ENCODE data around the gene ORC4. TPM values are rescaled to one million over a fixed set of nuclear protein-coding genes. Genes with fewer than 3 reads are reported as not detected.

ORC4 gene
- polyA plus RNA-seq, 1 donor from 2014 or later, result 261 TPM

GRCh38 chr2:148007219-148007900 is 13.2 kb downstream of the ORC4 start:
- H3K9me2 ChIP-seq (ENCODE audit: insufficient read depth, low read length), result no peaks in the 10 kb centered on the region
- peaks cover 7% of the 10 kb centered on the region for H3K9me3 ChIP-seq (ENCODE audit: low read length)
- no peaks in the 10 kb centered on the region for H3F3A ChIP-seq (ENCODE audit: insufficient read depth, low read length, poor library complexity, severe bottlenecking)
- H3K36me3 ChIP-seq (ENCODE audit: insufficient read depth, low read length), result no peaks in the 10 kb centered on the region
- no peaks in the 10 kb centered on the region for H4K20me1 ChIP-seq (ENCODE audit: insufficient read depth)
- no peak overlapping the region for H2AFZ ChIP-seq (ENCODE audit: low read depth, low read length)
- no peak overlapping the region for H3K4me2 ChIP-seq (ENCODE audit: low read length)
- H3K79me2 ChIP-seq (replicated peaks; ENCODE audit: insufficient read depth, low read length), result peaks cover 78% of the 10 kb centered on the region
- no peaks in the 10 kb centered on the region for H3K27me3 ChIP-seq (ENCODE audit: insufficient read depth, low read depth, low read length)
- no peak overlapping the region for H3K9ac ChIP-seq (ENCODE audit: low read length)
- no peak overlapping the region for H3K4me3 ChIP-seq (ENCODE audit: low read length)
- TF ChIP-seq CTCF (IDR thresholded peaks at IDR 0.05; ENCODE audit: poor library complexity, severe bottlenecking) (no peak), SMC3 (conservative IDR thresholded peaks at IDR 0.05; ENCODE audit: poor library complexity) (no peak), RAD21 (conservative IDR thresholded peaks at IDR 0.05) (no peak), POLR2AphosphoS5 (IDR thresholded peaks at IDR 0.05) (no peak), EZH2 (IDR thresholded peaks at IDR 0.05; ENCODE audit: borderline replicate concordance, insufficient read depth, low read length, poor library complexity, severe bottlenecking) (no peak), EP300 (conservative IDR thresholded peaks at IDR 0.05; ENCODE audit: poor library complexity, severe bottlenecking) (no peak)
- TF ChIP-seq, protein P1, sequence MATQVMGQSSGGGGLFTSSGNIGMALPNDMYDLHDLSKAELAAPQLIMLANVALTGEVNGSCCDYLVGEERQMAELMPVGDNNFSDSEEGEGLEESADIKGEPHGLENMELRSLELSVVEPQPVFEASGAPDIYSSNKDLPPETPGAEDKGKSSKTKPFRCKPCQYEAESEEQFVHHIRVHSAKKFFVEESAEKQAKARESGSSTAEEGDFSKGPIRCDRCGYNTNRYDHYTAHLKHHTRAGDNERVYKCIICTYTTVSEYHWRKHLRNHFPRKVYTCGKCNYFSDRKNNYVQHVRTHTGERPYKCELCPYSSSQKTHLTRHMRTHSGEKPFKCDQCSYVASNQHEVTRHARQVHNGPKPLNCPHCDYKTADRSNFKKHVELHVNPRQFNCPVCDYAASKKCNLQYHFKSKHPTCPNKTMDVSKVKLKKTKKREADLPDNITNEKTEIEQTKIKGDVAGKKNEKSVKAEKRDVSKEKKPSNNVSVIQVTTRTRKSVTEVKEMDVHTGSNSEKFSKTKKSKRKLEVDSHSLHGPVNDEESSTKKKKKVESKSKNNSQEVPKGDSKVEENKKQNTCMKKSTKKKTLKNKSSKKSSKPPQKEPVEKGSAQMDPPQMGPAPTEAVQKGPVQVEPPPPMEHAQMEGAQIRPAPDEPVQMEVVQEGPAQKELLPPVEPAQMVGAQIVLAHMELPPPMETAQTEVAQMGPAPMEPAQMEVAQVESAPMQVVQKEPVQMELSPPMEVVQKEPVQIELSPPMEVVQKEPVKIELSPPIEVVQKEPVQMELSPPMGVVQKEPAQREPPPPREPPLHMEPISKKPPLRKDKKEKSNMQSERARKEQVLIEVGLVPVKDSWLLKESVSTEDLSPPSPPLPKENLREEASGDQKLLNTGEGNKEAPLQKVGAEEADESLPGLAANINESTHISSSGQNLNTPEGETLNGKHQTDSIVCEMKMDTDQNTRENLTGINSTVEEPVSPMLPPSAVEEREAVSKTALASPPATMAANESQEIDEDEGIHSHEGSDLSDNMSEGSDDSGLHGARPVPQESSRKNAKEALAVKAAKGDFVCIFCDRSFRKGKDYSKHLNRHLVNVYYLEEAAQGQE (IDR thresholded peaks at IDR 0.05; ENCODE audit: borderline replicate concordance), result no peak
- H3K27ac ChIP-seq (ENCODE audit: low read length), result no peak overlapping the region

- peaks cover 7% of the 10 kb centered on the region for H3K9me3 ChIP-seq (ENCODE audit: low read length)
- peaks cover 68% of the 10 kb centered on the region for H3K79me2 ChIP-seq (replicated peaks; ENCODE audit: insufficient read depth, low read length)
- no peaks in the 10 kb centered on the region for H3F3A ChIP-seq (ENCODE audit: insufficient read depth, low read length, poor library complexity, severe bottlenecking)
- H3K36me3 ChIP-seq (ENCODE audit: insufficient read depth, low read length), result no peaks in the 10 kb centered on the region
- no peak overlapping the region for H3K27ac ChIP-seq (ENCODE audit: low read length)
- H3K9ac ChIP-seq (ENCODE audit: low read length), result no peak overlapping the region
- no peak for TF ChIP-seq POLR2AphosphoS5 (IDR thresholded peaks at IDR 0.05)
- TF ChIP-seq EP300 (conservative IDR thresholded peaks at IDR 0.05; ENCODE audit: poor library complexity, severe bottlenecking), result no peak
- TF ChIP-seq EZH2 (IDR thresholded peaks at IDR 0.05; ENCODE audit: borderline replicate concordance, insufficient read depth, low read length, poor library complexity, severe bottlenecking), result no peak
- TF ChIP-seq TAF1 (IDR thresholded peaks at IDR 0.05; ENCODE audit: low read depth), result no peak
- TF ChIP-seq SMC3 (conservative IDR thresholded peaks at IDR 0.05; ENCODE audit: poor library complexity), result no peak
- TF ChIP-seq CTCF (IDR thresholded peaks at IDR 0.05; ENCODE audit: poor library complexity, severe bottlenecking), result no peak
- TF ChIP-seq, protein P1 (IDR thresholded peaks at IDR 0.05; ENCODE audit: borderline replicate concordance), result no peak
- no peak for TF ChIP-seq RAD21 (conservative IDR thresholded peaks at IDR 0.05)
- no peak for TF ChIP-seq MXI1 (conservative IDR thresholded peaks at IDR 0.05; ENCODE audit: poor library complexity, severe bottlenecking)
- H3K4me2 ChIP-seq (ENCODE audit: low read length), result no peak overlapping the region
- no peak overlapping the region for H2AFZ ChIP-seq (ENCODE audit: low read depth, low read length)
- H3K9me2 ChIP-seq (ENCODE audit: insufficient read depth, low read length), result no peaks in the 10 kb centered on the region
- H4K20me1 ChIP-seq (ENCODE audit: insufficient read depth), result no peaks in the 10 kb centered on the region
- no peak overlapping the region for H3K4me3 ChIP-seq (ENCODE audit: low read length)
- no peaks in the 10 kb centered on the region for H3K27me3 ChIP-seq (ENCODE audit: insufficient read depth, low read depth, low read length)
These were observed 14.1 kb downstream of the ORC4 start for GRCh38 chr2:148006249-148007007.
